ENCODE data around the gene PCBP3.

- TF ChIP-seq CTCF (conservative IDR thresholded peaks at IDR 0.05), result no peak
- no peak for TF ChIP-seq EZH2 (IDR thresholded peaks at IDR 0.05; ENCODE audit: low read depth)
Observed at GRCh38 chr21:45934554-45934953, 291.0 kb downstream of the PCBP3 start.
